ENCODE measurements around the gene PDLIM7. TPM values are rescaled to one million over a fixed set of nuclear protein-coding genes. Genes with fewer than 3 reads are reported as not detected.

The PDLIM7 gene
- total and polyA plus RNA-seq, 10 of the 15 experiments (the other 5 are each of a cell fraction or from before 2014, with no cell fraction given) = 0.82 to 36.6 (median 19.3) TPM

DNA sequence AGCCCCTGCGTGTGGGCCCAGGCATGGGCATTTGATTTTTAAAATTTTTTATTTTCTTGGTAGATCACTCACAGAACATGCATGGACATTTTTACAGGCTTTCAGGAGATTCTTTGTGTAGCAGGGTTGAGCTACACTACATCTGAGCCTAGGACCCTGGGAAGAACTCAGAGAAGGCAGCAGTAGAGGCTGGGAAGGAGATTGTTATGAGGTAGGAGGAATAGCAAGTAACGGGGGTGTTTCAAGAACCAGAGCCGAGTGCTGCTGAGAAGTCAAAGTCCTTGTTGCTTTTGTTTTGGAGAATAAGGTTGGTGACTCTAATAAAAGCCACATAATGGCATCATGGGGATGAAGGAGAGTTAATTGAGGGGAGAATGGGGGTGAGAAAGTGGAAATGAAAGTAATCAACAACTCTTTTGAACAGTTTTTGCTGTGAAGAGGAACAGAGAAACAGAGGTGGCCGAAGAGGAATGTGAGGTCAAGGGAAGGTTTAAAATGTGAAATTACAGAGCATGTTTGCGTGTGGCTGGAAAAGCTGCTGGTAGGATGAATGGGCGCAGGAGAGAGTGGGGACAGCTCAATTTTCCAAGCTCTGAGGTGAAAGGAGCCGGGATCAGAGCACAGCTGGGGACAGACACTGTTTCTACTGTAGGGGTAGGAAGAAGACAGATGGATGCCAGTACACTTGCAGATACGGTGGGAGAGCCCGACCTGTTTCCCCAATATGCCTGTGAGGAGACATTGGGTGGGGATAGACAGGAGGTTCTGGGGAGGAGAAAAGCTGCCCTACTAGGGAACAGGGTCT is 4.7 kb upstream of the PDLIM7 start (continued):
- TF ChIP-seq, protein P1, sequence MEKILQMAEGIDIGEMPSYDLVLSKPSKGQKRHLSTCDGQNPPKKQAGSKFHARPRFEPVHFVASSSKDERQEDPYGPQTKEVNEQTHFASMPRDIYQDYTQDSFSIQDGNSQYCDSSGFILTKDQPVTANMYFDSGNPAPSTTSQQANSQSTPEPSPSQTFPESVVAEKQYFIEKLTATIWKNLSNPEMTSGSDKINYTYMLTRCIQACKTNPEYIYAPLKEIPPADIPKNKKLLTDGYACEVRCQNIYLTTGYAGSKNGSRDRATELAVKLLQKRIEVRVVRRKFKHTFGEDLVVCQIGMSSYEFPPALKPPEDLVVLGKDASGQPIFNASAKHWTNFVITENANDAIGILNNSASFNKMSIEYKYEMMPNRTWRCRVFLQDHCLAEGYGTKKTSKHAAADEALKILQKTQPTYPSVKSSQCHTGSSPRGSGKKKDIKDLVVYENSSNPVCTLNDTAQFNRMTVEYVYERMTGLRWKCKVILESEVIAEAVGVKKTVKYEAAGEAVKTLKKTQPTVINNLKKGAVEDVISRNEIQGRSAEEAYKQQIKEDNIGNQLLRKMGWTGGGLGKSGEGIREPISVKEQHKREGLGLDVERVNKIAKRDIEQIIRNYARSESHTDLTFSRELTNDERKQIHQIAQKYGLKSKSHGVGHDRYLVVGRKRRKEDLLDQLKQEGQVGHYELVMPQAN (conservative IDR thresholded peaks at IDR 0.05) = peak; percentile 29; the same call in 1 of the 2 replicates
- TF ChIP-seq NRF1 (conservative IDR thresholded peaks at IDR 0.05; ENCODE audit: low read depth, low read length) = no peak
- no peak for TF ChIP-seq RELA (IDR thresholded peaks at IDR 0.05; ENCODE audit: borderline replicate concordance, partially characterized antibody)
- no peak for TF ChIP-seq SMARCA5 (IDR thresholded peaks at IDR 0.05)
- no peak for TF ChIP-seq JUNB (IDR thresholded peaks at IDR 0.05)
- TF ChIP-seq, protein P2, sequence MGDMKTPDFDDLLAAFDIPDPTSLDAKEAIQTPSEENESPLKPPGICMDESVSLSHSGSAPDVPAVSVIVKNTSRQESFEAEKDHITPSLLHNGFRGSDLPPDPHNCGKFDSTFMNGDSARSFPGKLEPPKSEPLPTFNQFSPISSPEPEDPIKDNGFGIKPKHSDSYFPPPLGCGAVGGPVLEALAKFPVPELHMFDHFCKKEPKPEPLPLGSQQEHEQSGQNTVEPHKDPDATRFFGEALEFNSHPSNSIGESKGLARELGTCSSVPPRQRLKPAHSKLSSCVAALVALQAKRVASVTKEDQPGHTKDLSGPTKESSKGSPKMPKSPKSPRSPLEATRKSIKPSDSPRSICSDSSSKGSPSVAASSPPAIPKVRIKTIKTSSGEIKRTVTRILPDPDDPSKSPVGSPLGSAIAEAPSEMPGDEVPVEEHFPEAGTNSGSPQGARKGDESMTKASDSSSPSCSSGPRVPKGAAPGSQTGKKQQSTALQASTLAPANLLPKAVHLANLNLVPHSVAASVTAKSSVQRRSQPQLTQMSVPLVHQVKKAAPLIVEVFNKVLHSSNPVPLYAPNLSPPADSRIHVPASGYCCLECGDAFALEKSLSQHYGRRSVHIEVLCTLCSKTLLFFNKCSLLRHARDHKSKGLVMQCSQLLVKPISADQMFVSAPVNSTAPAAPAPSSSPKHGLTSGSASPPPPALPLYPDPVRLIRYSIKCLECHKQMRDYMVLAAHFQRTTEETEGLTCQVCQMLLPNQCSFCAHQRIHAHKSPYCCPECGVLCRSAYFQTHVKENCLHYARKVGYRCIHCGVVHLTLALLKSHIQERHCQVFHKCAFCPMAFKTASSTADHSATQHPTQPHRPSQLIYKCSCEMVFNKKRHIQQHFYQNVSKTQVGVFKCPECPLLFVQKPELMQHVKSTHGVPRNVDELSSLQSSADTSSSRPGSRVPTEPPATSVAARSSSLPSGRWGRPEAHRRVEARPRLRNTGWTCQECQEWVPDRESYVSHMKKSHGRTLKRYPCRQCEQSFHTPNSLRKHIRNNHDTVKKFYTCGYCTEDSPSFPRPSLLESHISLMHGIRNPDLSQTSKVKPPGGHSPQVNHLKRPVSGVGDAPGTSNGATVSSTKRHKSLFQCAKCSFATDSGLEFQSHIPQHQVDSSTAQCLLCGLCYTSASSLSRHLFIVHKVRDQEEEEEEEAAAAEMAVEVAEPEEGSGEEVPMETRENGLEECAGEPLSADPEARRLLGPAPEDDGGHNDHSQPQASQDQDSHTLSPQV (IDR thresholded peaks at IDR 0.05) = no peak
- TF ChIP-seq, protein P3, sequence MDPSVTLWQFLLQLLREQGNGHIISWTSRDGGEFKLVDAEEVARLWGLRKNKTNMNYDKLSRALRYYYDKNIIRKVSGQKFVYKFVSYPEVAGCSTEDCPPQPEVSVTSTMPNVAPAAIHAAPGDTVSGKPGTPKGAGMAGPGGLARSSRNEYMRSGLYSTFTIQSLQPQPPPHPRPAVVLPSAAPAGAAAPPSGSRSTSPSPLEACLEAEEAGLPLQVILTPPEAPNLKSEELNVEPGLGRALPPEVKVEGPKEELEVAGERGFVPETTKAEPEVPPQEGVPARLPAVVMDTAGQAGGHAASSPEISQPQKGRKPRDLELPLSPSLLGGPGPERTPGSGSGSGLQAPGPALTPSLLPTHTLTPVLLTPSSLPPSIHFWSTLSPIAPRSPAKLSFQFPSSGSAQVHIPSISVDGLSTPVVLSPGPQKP (IDR thresholded peaks at IDR 0.05; ENCODE audit: low read depth, low read length) = no peak
- peak; percentile 85 for TF ChIP-seq EED (IDR thresholded peaks at IDR 0.05; ENCODE audit: low read depth)
- TF ChIP-seq RAD21 (IDR thresholded peaks at IDR 0.05; ENCODE audit: insufficient read depth, low read depth, low read length) = no peak
- peak; percentile 75 for TF ChIP-seq MEF2B (IDR thresholded peaks at IDR 0.05; ENCODE audit: partially characterized antibody, poor library complexity, severe bottlenecking)
- no peak for TF ChIP-seq POLR2A (IDR thresholded peaks at IDR 0.05; ENCODE audit: low read depth, low read length)
- TF ChIP-seq EGR1 (IDR thresholded peaks at IDR 0.05; ENCODE audit: borderline replicate concordance in 1 of 2, low read depth in 2 of 2, low read length in 2 of 2) = no peak
- TF ChIP-seq POLR2AphosphoS5 (IDR thresholded peaks at IDR 0.05; ENCODE audit: low read length) = 0 out of 2 replicates have a peak, but pooled peaks have one; percentile 7
- no peak for TF ChIP-seq MEF2A (IDR thresholded peaks at IDR 0.05; ENCODE audit: insufficient read depth, low read depth, low read length)
- peak; percentile 51 to 82; a peak in 3 of 4 replicates for TF ChIP-seq BHLHE40 (IDR thresholded peaks at IDR 0.05; ENCODE audit: borderline replicate concordance in 1 of 2, low read depth in 2 of 2, low read length in 1 of 2)
- TF ChIP-seq SREBF1 (IDR thresholded peaks at IDR 0.05; ENCODE audit: low read length) = no peak
- TF ChIP-seq TBL1XR1 (IDR thresholded peaks at IDR 0.05; ENCODE audit: low read depth, low read length) = 0 out of 2 replicates have a peak, but pooled peaks have one; percentile 49
- TF ChIP-seq, protein P4, sequence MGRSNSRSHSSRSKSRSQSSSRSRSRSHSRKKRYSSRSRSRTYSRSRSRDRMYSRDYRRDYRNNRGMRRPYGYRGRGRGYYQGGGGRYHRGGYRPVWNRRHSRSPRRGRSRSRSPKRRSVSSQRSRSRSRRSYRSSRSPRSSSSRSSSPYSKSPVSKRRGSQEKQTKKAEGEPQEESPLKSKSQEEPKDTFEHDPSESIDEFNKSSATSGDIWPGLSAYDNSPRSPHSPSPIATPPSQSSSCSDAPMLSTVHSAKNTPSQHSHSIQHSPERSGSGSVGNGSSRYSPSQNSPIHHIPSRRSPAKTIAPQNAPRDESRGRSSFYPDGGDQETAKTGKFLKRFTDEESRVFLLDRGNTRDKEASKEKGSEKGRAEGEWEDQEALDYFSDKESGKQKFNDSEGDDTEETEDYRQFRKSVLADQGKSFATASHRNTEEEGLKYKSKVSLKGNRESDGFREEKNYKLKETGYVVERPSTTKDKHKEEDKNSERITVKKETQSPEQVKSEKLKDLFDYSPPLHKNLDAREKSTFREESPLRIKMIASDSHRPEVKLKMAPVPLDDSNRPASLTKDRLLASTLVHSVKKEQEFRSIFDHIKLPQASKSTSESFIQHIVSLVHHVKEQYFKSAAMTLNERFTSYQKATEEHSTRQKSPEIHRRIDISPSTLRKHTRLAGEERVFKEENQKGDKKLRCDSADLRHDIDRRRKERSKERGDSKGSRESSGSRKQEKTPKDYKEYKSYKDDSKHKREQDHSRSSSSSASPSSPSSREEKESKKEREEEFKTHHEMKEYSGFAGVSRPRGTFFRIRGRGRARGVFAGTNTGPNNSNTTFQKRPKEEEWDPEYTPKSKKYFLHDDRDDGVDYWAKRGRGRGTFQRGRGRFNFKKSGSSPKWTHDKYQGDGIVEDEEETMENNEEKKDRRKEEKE (IDR thresholded peaks at IDR 0.05) = no peak

All from GM12878 (cell line).